Cardiac fibroblast (primary cell): ENCODE results near the gene AP3S1.

ENCODE experiments used
- DNase-seq, 2 donors: peaks; one replicate each; pipeline versions ENCODE4 v3.0.0 to v3.0.0-alpha.2; 2010; ENCODE audit warnings: low read depth in 2 of 2
- H3K4me3 ChIP-seq, 2 donors: replicated peaks in 1 of 2; 1 replicate in 1 of 2; 2 replicates in 1 of 2; pipeline ENCODE4 v1.5.1; 2011; ENCODE audit warnings: low read depth in 2 of 2, low read length in 2 of 2, mild to moderate bottlenecking in 2 of 2, moderate library complexity in 1 of 2
- CTCF ChIP-seq: IDR thresholded peaks from one replicate; pipeline ENCODE4 v1.5.1; 2011; ENCODE audit warnings: low read depth, mild to moderate bottlenecking, low read length, inconsistent platforms

The AP3S1 gene

GRCh38 chr5:115841382-115842088 lies at the start of gene AP3S1, which contains the start of gene ATG12:
TSS of gene AP3S1 (plus strand) at chr5:115841935. CDS start at chr5:115842038, 103 bp downstream.
TSS of gene ATG12 (minus strand) at chr5:115841565. CDS start at chr5:115841552, 13 bp downstream.
- TF ChIP-seq CTCF, result no peak
- H3K4me3 ChIP-seq, result peak within 1 kb of the TSS; percentile 80 to 92
- DNase-seq, result peak; percentile 92 to 94

- DNase-seq, result no peak
- TF ChIP-seq CTCF, result no peak
- H3K4me3 ChIP-seq, result no peak overlapping the region
These were observed 46.0 kb upstream of the AP3S1 start for GRCh38 chr5:115795700-115796099.

GRCh38 chr5:115796656-115797055 lies 45.1 kb upstream of the AP3S1 start:
- TF ChIP-seq CTCF, result no peak
- H3K4me3 ChIP-seq, result no peak overlapping the region

GRCh38 chr5:115798252-115798651 lies 43.5 kb upstream of the AP3S1 start:
- TF ChIP-seq CTCF, result no peak
- no peak for DNase-seq
- H3K4me3 ChIP-seq, result no peak overlapping the region

More at GRCh38 chr5:115796656-115797055, 45.1 kb upstream of the AP3S1 start:
- no peak for DNase-seq

- H3K4me3 ChIP-seq, result no peak overlapping the region
- no peak for TF ChIP-seq CTCF
- DNase-seq, result no peak
These were observed 41.6 kb upstream of the AP3S1 start for GRCh38 chr5:115800108-115800507.

- no peak for TF ChIP-seq CTCF
These were observed 40.6 kb upstream of the AP3S1 start for GRCh38 chr5:115801152-115801551.

GRCh38 chr5:115801984-115802383 lies 39.8 kb upstream of the AP3S1 start:
- no peak for TF ChIP-seq CTCF
- no peak overlapping the region for H3K4me3 ChIP-seq
- DNase-seq, result no peak

More at GRCh38 chr5:115801152-115801551, 40.6 kb upstream of the AP3S1 start:
- H3K4me3 ChIP-seq, result no peak overlapping the region
- no peak for DNase-seq
